IPS-18c (cell line): ENCODE measurements around the gene MERTK.

Experiments used
- H3K4me3 ChIP-seq: 2 replicates; pipeline ENCODE4 v1.7.0; 2013; ENCODE audit warnings: low read depth, mild to moderate bottlenecking, low read length, moderate library complexity; ENCODE audit not compliant: insufficient read depth
- H3K9me3 ChIP-seq: one replicate; pipeline ENCODE4 v1.6.1; 2013; ENCODE audit warnings: mild to moderate bottlenecking, low read length, moderate library complexity; ENCODE audit not compliant: control insufficient read depth, insufficient read depth

MERTK gene

GRCh38 chr2:111986116-111986900 is 87.9 kb downstream of the MERTK start:
- Histone ChIP-seq H3K4me3 (no peak overlapping the region), H3K9me3 (no peaks in the 10 kb centered on the region)

DNA sequence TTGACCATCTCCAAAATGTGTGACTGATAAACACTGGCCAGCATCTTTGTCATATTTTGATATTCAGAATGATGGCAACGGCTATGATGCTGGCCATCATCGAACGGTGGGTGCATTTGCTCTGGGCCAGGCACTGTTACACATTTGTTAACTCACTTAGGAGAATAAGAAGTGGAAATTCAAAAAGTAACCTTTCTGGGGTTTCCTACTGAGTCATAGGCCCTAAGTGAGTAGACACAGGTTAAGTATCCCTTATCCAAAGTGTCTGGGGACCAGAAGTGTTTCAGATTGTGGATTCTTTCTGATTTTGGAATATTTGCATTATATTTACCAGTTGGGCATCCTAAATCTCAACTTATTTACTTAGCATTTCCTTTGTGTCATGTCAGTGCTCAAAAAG is 92.0 kb downstream of the MERTK start:
- peaks cover 2% of the 10 kb centered on the region for H3K9me3 ChIP-seq

DNA sequence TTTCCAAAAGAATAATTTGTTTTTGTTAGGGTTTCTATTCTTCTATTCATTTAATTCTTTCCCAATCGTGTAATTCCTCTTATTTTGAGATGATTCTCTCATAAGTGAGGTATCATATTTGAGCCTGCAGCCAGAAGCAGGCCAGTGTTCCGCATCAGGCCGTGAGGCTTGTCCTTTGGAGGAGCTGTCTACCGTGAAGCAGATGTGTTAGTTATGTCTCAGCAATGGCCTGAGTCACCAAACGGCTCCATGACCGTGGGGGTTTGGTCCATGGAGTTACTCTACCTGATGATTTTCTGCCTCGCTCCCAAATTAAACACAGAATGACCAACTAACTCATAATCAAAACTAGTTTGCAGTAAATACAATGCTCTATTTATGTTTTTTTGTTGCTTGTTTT is 92.4 kb downstream of the MERTK start:
- Histone ChIP-seq H3K9me3 (peaks cover 2% of the 10 kb centered on the region), H3K4me3 (no peak overlapping the region)

More for the DNA sequence above, 92.0 kb downstream of the MERTK start:
- H3K4me3 ChIP-seq = no peak overlapping the region

DNA sequence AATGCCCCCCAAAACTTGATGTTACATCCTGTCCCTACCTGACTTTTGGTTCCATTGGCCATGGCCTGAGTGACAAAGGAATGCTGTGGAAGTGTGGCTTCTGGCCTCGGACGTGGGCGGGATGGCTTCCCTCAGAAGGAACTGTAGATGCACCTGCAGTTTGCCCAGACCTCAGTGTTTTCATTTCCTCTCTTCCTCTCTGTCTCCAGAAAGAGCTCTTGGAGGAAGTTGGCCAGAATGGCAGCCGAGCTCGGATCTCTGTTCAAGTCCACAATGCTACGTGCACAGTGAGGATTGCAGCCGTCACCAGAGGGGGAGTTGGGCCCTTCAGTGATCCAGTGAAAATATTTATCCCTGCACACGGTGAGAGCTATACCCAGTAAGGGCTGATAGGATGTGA is 95.6 kb downstream of the MERTK start:
- Histone ChIP-seq H3K4me3 (no peak overlapping the region), H3K9me3 (peaks cover 2% of the 10 kb centered on the region)

GRCh38 chr2:111995148-111995547 is 96.7 kb downstream of the MERTK start:
- H3K4me3 ChIP-seq = no peak overlapping the region
- peaks cover 5% of the 10 kb centered on the region for H3K9me3 ChIP-seq

DNA sequence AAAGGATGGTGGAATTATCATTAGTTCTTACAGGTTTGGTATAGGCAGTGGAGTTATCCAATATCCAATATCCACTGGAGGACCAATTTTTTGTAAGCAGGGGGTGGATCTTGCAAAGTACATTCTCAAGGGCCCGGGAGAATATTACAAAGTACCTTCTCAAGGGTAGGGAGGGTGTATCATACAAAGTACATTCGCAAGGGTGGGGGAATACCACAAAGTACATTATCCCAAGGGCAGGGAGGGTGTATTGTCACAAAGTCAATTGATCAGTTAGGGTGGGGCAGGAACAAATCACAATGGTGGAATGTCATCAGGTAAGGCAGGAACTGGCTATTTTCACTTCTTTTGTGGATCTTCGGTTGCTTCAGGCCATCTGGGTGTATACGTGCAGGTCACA is 101.4 kb downstream of the MERTK start:
- Histone ChIP-seq H3K4me3 (no peak overlapping the region), H3K9me3 (peaks cover 3% of the 10 kb centered on the region)

DNA sequence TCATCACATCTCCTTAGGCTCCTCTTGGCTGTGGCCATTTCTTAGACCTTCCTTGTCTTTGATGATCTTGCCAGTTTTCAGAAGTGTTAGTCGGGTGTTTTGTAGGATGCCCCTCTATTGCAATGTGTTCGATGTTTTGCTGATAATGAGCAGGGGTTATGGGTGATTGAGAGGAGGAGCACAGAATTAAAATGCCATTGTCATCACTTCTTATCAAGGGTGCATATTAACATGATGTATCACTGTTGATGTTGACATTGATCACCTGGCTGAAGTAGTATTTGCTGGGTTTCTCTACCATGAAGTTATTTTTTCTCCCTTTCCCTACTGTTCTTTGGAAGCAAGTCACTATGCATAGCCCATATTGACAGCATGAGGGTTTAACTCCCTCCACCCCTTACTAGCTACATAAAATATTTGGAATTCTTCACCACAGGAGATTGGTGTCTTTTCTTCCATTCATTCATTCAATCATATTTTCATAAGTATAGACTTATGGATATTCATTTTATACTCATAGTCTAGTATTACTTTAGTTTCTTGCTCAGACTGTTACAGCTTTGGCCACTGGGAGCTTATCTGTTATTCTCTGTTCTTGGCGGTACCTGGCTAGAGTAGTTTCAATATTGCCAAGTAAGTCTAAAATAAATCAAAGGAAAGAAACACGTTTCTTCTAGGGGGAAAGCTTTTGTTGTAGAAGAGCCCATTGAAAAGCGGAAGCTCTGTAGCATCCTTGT is 102.2 kb downstream of the MERTK start:
- Histone ChIP-seq H3K4me3 (no peak overlapping the region), H3K9me3 (peaks cover 3% of the 10 kb centered on the region)

DNA sequence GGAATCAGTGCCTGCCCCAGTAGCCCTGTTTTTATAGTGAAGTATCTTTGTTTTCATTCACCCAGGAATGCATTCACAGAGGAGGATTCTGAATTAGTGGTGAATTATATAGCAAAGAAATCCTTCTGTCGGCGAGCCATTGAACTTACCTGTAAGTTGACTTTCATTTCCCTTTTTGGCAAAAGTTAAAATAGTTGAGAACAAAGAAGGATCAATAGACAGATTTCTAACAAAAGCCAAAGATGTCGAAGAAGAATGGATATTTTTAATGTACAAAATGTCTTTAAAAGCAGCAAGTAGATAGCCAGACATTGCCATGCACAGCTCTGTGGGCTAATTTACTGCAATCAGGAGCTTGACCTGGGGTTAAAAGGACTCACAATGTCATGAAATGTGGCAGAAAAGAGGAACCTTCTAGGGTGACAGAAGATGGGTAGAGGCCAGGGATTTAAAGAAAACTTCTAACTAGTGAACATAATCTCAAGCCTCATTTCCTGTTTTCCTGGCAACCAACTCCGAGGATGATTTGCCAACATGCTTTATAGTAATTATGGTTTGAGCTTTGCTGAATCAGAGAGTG is 102.8 kb downstream of the MERTK start:
- Histone ChIP-seq H3K4me3 (no peak overlapping the region), H3K9me3 (peaks cover 3% of the 10 kb centered on the region)

- H3K4me3 ChIP-seq = no peak overlapping the region
- H3K9me3 ChIP-seq = peaks cover 3% of the 10 kb centered on the region
These were observed 103.5 kb downstream of the MERTK start for GRCh38 chr2:112001942-112002341.

GRCh38 chr2:112003576-112004252 is 105.3 kb downstream of the MERTK start:
- Histone ChIP-seq H3K4me3 (no peak overlapping the region), H3K9me3 (peaks cover 3% of the 10 kb centered on the region)

GRCh38 chr2:112004253-112004645 is 105.8 kb downstream of the MERTK start:
- peaks cover 3% of the 10 kb centered on the region for H3K9me3 ChIP-seq
- H3K4me3 ChIP-seq = no peak overlapping the region

DNA sequence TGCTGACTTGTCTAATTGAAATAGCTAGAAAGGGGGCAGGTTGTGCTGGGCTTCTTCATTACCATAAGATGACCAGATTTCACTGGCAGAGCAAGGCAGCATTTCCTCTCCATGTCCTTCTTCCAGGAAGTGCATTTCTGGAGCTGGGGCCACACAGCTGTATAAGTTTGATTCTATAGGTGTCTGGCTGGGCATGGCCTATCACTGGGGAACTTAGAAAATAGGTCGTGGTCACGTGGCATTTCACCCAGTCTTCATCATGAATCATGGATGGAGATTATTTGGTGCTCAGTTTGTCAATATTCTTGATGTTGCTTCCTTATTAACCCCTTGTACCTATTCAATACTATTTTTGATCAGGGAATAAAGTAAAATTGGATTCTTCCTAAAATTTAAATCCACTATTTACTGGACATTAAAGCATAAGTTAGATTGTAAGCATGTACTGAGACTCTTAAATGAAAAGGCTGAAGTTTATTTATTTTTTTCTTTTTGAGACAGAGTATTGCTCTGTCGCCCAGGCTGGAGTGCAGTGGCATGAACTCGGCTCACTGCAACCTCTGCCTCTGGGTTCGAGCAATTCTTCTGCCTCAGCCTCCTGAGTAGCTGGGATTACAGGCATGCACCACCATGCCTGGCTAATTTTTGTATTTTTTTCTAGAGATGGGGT is 107.1 kb downstream of the MERTK start:
- H3K4me3 ChIP-seq = no peak overlapping the region
- no peaks in the 10 kb centered on the region for H3K9me3 ChIP-seq

GRCh38 chr2:112006076-112006410 is 107.6 kb downstream of the MERTK start:
- no peaks in the 10 kb centered on the region for H3K9me3 ChIP-seq
- no peak overlapping the region for H3K4me3 ChIP-seq

DNA sequence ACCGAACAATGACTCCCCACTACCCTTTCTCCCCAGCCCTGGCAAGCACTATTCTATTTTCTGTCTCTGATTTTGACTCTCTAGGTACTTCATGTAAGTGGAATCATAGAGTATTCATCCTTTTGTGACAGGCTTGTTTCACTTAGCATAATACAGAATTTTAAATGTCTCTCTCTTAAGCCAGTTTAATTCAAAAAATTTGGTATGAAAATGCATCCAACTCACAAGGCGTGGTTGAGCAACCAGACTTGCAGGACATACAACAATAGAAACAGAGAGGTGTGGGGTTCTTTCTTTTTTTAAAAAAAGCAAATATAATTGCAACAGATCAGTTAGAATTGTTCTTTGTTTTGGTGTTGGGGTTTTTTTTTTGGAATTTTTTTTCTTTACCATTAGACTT is 109.1 kb downstream of the MERTK start:
- Histone ChIP-seq H3K9me3 (no peaks in the 10 kb centered on the region), H3K4me3 (no peak overlapping the region)

GRCh38 chr2:112008910-112009485 is 110.6 kb downstream of the MERTK start:
- Histone ChIP-seq H3K4me3 (no peak overlapping the region), H3K9me3 (peaks cover 2% of the 10 kb centered on the region)

GRCh38 chr2:112010751-112011150 is 112.3 kb downstream of the MERTK start:
- Histone ChIP-seq H3K4me3 (no peak overlapping the region), H3K9me3 (peaks cover 2% of the 10 kb centered on the region)

GRCh38 chr2:112012556-112012955 is 114.1 kb downstream of the MERTK start:
- peaks cover 2% of the 10 kb centered on the region for H3K9me3 ChIP-seq
- no peak overlapping the region for H3K4me3 ChIP-seq
